Inferior parietal cortex (tissue), 1 donor: ENCODE measurements around the gene ARPC1A.
A peak's percentile ranks its signal among the peaks of the same experiment; 100 is the strongest.
"Not testable (repeated sequence)": the region's sequence is repeated elsewhere in the genome, so short reads cannot be mapped to it uniquely, and the experiment has no call there.

Experiments
- DNase-seq: peaks from one replicate; pipeline ENCODE4 v3.0.0-alpha.2; 2016; ENCODE audit errors: extremely low spot score

ARPC1A gene

GRCh38 chr7:99325592-99326407, at the start of gene ARPC1A:
Gene ARPC1A (plus strand): TSS chr7:99325898. CDS start chr7:99333354, 7,456 bp downstream.
- DNase-seq, result peak; percentile 89

- no peak for DNase-seq
Observed at GRCh38 chr7:99278180-99278579, 47.5 kb upstream of the ARPC1A start.

GRCh38 chr7:99284165-99284564, 41.5 kb upstream of the ARPC1A start:
- not testable (repeated sequence) for DNase-seq

- DNase-seq, result no peak
Observed at GRCh38 chr7:99287779-99288534, 37.7 kb upstream of the ARPC1A start.

- no peak for DNase-seq
Observed at GRCh38 chr7:99289185-99289584, 36.5 kb upstream of the ARPC1A start.

GRCh38 chr7:99290148-99290547, 35.5 kb upstream of the ARPC1A start:
- not testable (repeated sequence) for DNase-seq

GRCh38 chr7:99290980-99291607, 34.6 kb upstream of the ARPC1A start:
- no peak for DNase-seq

GRCh38 chr7:99292127-99292526, 33.6 kb upstream of the ARPC1A start:
- no peak for DNase-seq

- DNase-seq, result no peak
Observed at GRCh38 chr7:99293167-99293566, 32.5 kb upstream of the ARPC1A start.

- no peak for DNase-seq
Observed at GRCh38 chr7:99293650-99294049, 32.0 kb upstream of the ARPC1A start.

- DNase-seq, result no peak
Observed at GRCh38 chr7:99296471-99296870, 29.2 kb upstream of the ARPC1A start.

GRCh38 chr7:99301496-99301895, 24.2 kb upstream of the ARPC1A start:
- no peak for DNase-seq

- DNase-seq, result no peak
Observed at GRCh38 chr7:99305473-99306260, 20.0 kb upstream of the ARPC1A start.

GRCh38 chr7:99308461-99309074, 17.1 kb upstream of the ARPC1A start:
- peak; percentile 28 for DNase-seq

- DNase-seq, result no peak
Observed at GRCh38 chr7:99309111-99309510, 16.6 kb upstream of the ARPC1A start.

GRCh38 chr7:99310004-99310403, 15.7 kb upstream of the ARPC1A start:
- DNase-seq, result no peak

- no peak for DNase-seq
Observed at GRCh38 chr7:99311702-99312101, 14.0 kb upstream of the ARPC1A start.

- DNase-seq, result peak; percentile 94
Observed at GRCh38 chr7:99312316-99313203, 13.1 kb upstream of the ARPC1A start.

GRCh38 chr7:99313204-99313573, 12.5 kb upstream of the ARPC1A start:
- DNase-seq, result no peak

- DNase-seq, result no peak
Observed at GRCh38 chr7:99314504-99314903, 11.2 kb upstream of the ARPC1A start.
